ENCODE results near the gene ADCY10. TPM values are rescaled to one million over a fixed set of nuclear protein-coding genes. Genes with fewer than 3 reads are reported as not detected.
"Not testable (repeated sequence)": the region's sequence is repeated elsewhere in the genome, so short reads cannot be mapped to it uniquely, and the experiment has no call there.

The ADCY10 gene
- total and polyA plus RNA-seq, 9 of the 15 experiments (the other 6 are each of a cell fraction or from before 2014, with no cell fraction given): 0.08 to 0.86 (median 0.22) TPM

- Histone ChIP-seq H3K4me1 (replicated peaks in 1 of 2; ENCODE audit: control insufficient read depth in 2 of 2, insufficient read depth in 2 of 2, low read length in 2 of 2) (peaks cover 0 to 7% of the 10 kb centered on the region in 2 experiments; a peak in 4 of 5 replicates), H3K9me1 (ENCODE audit: control insufficient read depth, insufficient read depth, low read length) (no peaks in the 10 kb centered on the region), H3K79me2 (ENCODE audit: control insufficient read depth, insufficient read depth, low read length) (no peaks in the 10 kb centered on the region), H3K4me2 (ENCODE audit: insufficient read depth, low read length) (no peak overlapping the region), H3K27me3 (ENCODE audit: control insufficient read depth in 2 of 2, insufficient read depth in 2 of 2, low read length in 2 of 2) (no peaks in the 10 kb centered on the region), H3K4me3 (no peak overlapping the region), H3K9ac (ENCODE audit: insufficient read depth in 1 of 2, low read depth in 2 of 2, low read length in 2 of 2) (no peak overlapping the region), H3K27ac (ENCODE audit: extremely low read depth, low read depth, low read length) (no peak overlapping the region), H3K36me3 (ENCODE audit: control insufficient read depth, insufficient read depth, low read length) (no peaks in the 10 kb centered on the region), H4K20me1 (replicated peaks; ENCODE audit: control insufficient read depth, insufficient read depth, low read length) (no peaks in the 10 kb centered on the region), H3K9me3 (replicated peaks; ENCODE audit: control insufficient read depth, insufficient read depth, low read depth, low read length) (no peaks in the 10 kb centered on the region), H2AFZ (ENCODE audit: low read depth, low read length) (no peak overlapping the region)
- FAIRE-seq (no peak), DNase-seq (ENCODE audit: extremely low read depth in 1 of 4, low spot score in 3 of 4) (no peak), ATAC-seq (no peak)
- intact Hi-C loops (cut with micrococcal nuclease) (no loop called here), in situ Hi-C loops (cut with MboI) (no loop called here)
- ChIA-PET CTCF (ENCODE audit: low intra/inter-chr PET ratio) (no interaction called here), POLR2A (interaction anchor here (1.4 to 1.5 kb wide), 2 partner anchors 21 to 127 kb away, joined by 4 read pairs; partner anchors contain the start of gene DCAF6)
- WGBS (ENCODE audit: insufficient coverage, low coverage, missing lambda C conversion rate): 15% methylated on average over 3 of the region's 3 CpGs
- TF ChIP-seq POLR2G (IDR thresholded peaks at IDR 0.05; ENCODE audit: low read depth, low read length): no peak
- TF ChIP-seq RFX1 (IDR thresholded peaks at IDR 0.05): 0 out of 2 replicates have a peak, but pooled peaks have one; percentile 6
- BruUV-seq (replicated peaks): no TSS peak
These were observed 105.2 kb downstream of the ADCY10 start for GRCh38 chr1:167808690-167809089.

GRCh38 chr1:167808104-167808503, 105.8 kb downstream of the ADCY10 start:
- no peak overlapping the region for H3K9ac ChIP-seq (ENCODE audit: insufficient read depth in 1 of 2, low read depth in 2 of 2, low read length in 2 of 2)
- ATAC-seq: no peak
- H3K9me3 ChIP-seq (replicated peaks; ENCODE audit: control insufficient read depth, insufficient read depth, low read depth, low read length): no peaks in the 10 kb centered on the region
- in situ Hi-C loops (cut with MboI) (no loop called here), intact Hi-C loops (cut with micrococcal nuclease) (no loop called here)
- no peaks in the 10 kb centered on the region for H3K9me1 ChIP-seq (ENCODE audit: control insufficient read depth, insufficient read depth, low read length)
- H3K27ac ChIP-seq (ENCODE audit: extremely low read depth, low read depth, low read length): no peak overlapping the region
- DNase-seq (ENCODE audit: extremely low read depth in 1 of 4, low spot score in 3 of 4): no peak
- BruUV-seq (replicated peaks): no TSS peak
- H3K27me3 ChIP-seq (ENCODE audit: control insufficient read depth in 2 of 2, insufficient read depth in 2 of 2, low read length in 2 of 2): no peaks in the 10 kb centered on the region
- H3K4me2 ChIP-seq (ENCODE audit: insufficient read depth, low read length): no peak overlapping the region
- no peaks in the 10 kb centered on the region for H3K36me3 ChIP-seq (ENCODE audit: control insufficient read depth, insufficient read depth, low read length)
- no peaks in the 10 kb centered on the region for H4K20me1 ChIP-seq (replicated peaks; ENCODE audit: control insufficient read depth, insufficient read depth, low read length)
- H2AFZ ChIP-seq (ENCODE audit: low read depth, low read length): peak overlapping the region; percentile 6
- H3K79me2 ChIP-seq (ENCODE audit: control insufficient read depth, insufficient read depth, low read length): no peaks in the 10 kb centered on the region
- WGBS (ENCODE audit: insufficient coverage, low coverage, missing lambda C conversion rate): 58% methylated on average over 3 of the region's 3 CpGs
- H3K4me1 ChIP-seq (replicated peaks in 1 of 2; ENCODE audit: control insufficient read depth in 2 of 2, insufficient read depth in 2 of 2, low read length in 2 of 2): peaks cover 0 to 7% of the 10 kb centered on the region in 2 experiments; a peak in 4 of 5 replicates
- TF ChIP-seq ZNF668 (CRISPR knock-in tag; IDR thresholded peaks at IDR 0.05): no peak
- TF ChIP-seq RBM25 (IDR thresholded peaks at IDR 0.05; ENCODE audit: low read depth, low read length, severe bottlenecking): peak; percentile 9
- 0 out of 4 replicates have a peak, but pooled peaks of 1 of the 2 experiments have one; percentile 8 for TF ChIP-seq KDM1A (IDR thresholded peaks at IDR 0.05)
- H3K4me3 ChIP-seq: no peak overlapping the region
- CTCF ChIA-PET (ENCODE audit: low intra/inter-chr PET ratio): no interaction called here
- POLR2A ChIA-PET: interaction anchor here (1.1 to 1.5 kb wide), 4 partner anchors 9 to 128 kb away, joined by 3 to 4 read pairs (median 4); partner anchors contain the start of gene DCAF6
- no peak for FAIRE-seq

- POLR2A ChIA-PET: interaction anchor here (0.6 to 1.5 kb wide), 2 partner anchors 10 to 17 kb away, joined by 3 to 5 read pairs; no protein-coding TSS in a partner anchor
- H2AFZ ChIP-seq (ENCODE audit: low read depth, low read length); ATAC-seq; intact Hi-C loops (cut with micrococcal nuclease); H3K9me1 ChIP-seq (ENCODE audit: control insufficient read depth, insufficient read depth, low read length); H3K4me3 ChIP-seq; H3K4me2 ChIP-seq (ENCODE audit: insufficient read depth, low read length); FAIRE-seq; H3K27me3 ChIP-seq (ENCODE audit: control insufficient read depth in 2 of 2, insufficient read depth in 2 of 2, low read length in 2 of 2); H3K79me2 ChIP-seq (ENCODE audit: control insufficient read depth, insufficient read depth, low read length); H3K27ac ChIP-seq (ENCODE audit: extremely low read depth, low read depth, low read length); H3K4me1 ChIP-seq (replicated peaks in 1 of 2; ENCODE audit: control insufficient read depth in 2 of 2, insufficient read depth in 2 of 2, low read length in 2 of 2); H3K9me3 ChIP-seq (replicated peaks; ENCODE audit: control insufficient read depth, insufficient read depth, low read depth, low read length); in situ Hi-C loops (cut with MboI); H3K36me3 ChIP-seq (ENCODE audit: control insufficient read depth, insufficient read depth, low read length); BruUV-seq (replicated peaks); H4K20me1 ChIP-seq (replicated peaks; ENCODE audit: control insufficient read depth, insufficient read depth, low read length); H3K9ac ChIP-seq (ENCODE audit: insufficient read depth in 1 of 2, low read depth in 2 of 2, low read length in 2 of 2); CTCF ChIA-PET (ENCODE audit: low intra/inter-chr PET ratio); DNase-seq (ENCODE audit: extremely low read depth in 1 of 4, low spot score in 3 of 4): not testable (repeated sequence)
- WGBS (ENCODE audit: insufficient coverage, low coverage, missing lambda C conversion rate): 88% methylated on average over 8 of the region's 12 CpGs
These were observed 107.3 kb downstream of the ADCY10 start for GRCh38 chr1:167806676-167807075.
